HEK293T (cell line): ENCODE measurements around the gene P3R3URF.

ENCODE experiments used
- BHLHE40 ChIP-seq: fragments of 450-650 bp; IDR thresholded peaks from 2 replicates; pipeline ENCODE4 v1.6.1; 2016; ENCODE audit warnings: mild to moderate bottlenecking, moderate library complexity, borderline replicate concordance
- L3MBTL2 ChIP-seq: fragments of 450-650 bp; conservative IDR thresholded peaks from 2 replicates; pipeline ENCODE4 v1.6.1; 2016; ENCODE audit warnings: mild to moderate bottlenecking
- SP1 ChIP-seq: fragments of 450-650 bp; IDR thresholded peaks from 2 replicates; pipeline ENCODE4 v1.6.1; 2017

- TF ChIP-seq L3MBTL2 (no peak), BHLHE40 (no peak), SP1 (no peak)
Measured at GRCh38 chr1:46152016-46152415, 24.3 kb downstream of the P3R3URF start.
